ENCODE measurements around the gene NAIP. TPM values are rescaled to one million over a fixed set of nuclear protein-coding genes. Genes with fewer than 3 reads are reported as not detected.
"Not testable (repeated sequence)": the region's sequence is repeated elsewhere in the genome, so short reads cannot be mapped to it uniquely, and the experiment has no call there.

Gene NAIP
- total RNA-seq (2013; cell fraction: nucleolus; rRNA removed): 40.2 and 49.6 TPM in 2 replicates
- total RNA-seq (2014; rRNA removed): 2.7 and 3.3 TPM in 2 replicates
- 4.8 and 5.3 TPM in 2 replicates for total RNA-seq (2014; rRNA removed; fragmentation: Illumina TruSeq; extraction: Trizol)
- total RNA-seq (2021): 3.0 and 3.5 TPM in 2 replicates
- polyA plus RNA-seq (2011; ENCODE audit: low read depth): 3.9 TPM
- polyA plus RNA-seq (2011; rRNA removed): 6.4 and 11.0 TPM in 2 replicates
- 1.5 TPM in 2 replicates for polyA plus RNA-seq (2011; cell fraction: cytosol; rRNA removed)
- polyA plus RNA-seq (2011; cell fraction: nucleus; rRNA removed): 12.5 and 15.7 TPM in 2 replicates
- polyA plus RNA-seq (2012): 4.1 and 7.2 TPM in 2 replicates
- 4.3 and 5.7 TPM in 2 replicates for polyA plus RNA-seq (2014; fragmentation: Illumina TruSeq; extraction: Trizol)
- 1 to 10 TPM; 1.8 to 1.9 TPM for polyA plus RNA-seq (2014; fragmentation: Nextera tagmentation; extraction: Ambion mirVana)
- polyA plus RNA-seq (2014; rRNA removed): 2.6 and 2.8 TPM in 2 replicates
- 1 to 10 TPM; 4.2 to 4.7 TPM for polyA plus RNA-seq (2016; fragmentation: Nextera tagmentation; extraction: Ambion mirVana)
- 5.1 and 6.5 TPM in 2 replicates for polyA minus RNA-seq (2011; rRNA and poly(A)+ RNA removed)
- polyA minus RNA-seq (2011; cell fraction: cytosol; rRNA and poly(A)+ RNA removed): 0.80 and 1.0 TPM in 2 replicates
- polyA minus RNA-seq (2011; cell fraction: nucleus; rRNA and poly(A)+ RNA removed): 6.2 and 10.2 TPM in 2 replicates
- Bru-seq, nascent RNA: percentile 28 among the genes with signal in this experiment
- BruChase-seq, experiment 1, labeled RNA remaining after a 6-hour chase: percentile 36 among the genes with signal in this experiment
- BruChase-seq, experiment 2, labeled RNA remaining after a 2-hour chase: percentile 36 among the genes with signal in this experiment
- long read RNA-seq, experiment 1: 0 reads
- long read RNA-seq, experiment 2, full-length matches to known transcripts: 3 of 8 reads
- long read RNA-seq, experiment 2, partial matches to known transcripts: 1 of 8 reads
- long read RNA-seq, experiment 2, other reads (novel, unspliced or antisense): 4 of 8 reads

DNA sequence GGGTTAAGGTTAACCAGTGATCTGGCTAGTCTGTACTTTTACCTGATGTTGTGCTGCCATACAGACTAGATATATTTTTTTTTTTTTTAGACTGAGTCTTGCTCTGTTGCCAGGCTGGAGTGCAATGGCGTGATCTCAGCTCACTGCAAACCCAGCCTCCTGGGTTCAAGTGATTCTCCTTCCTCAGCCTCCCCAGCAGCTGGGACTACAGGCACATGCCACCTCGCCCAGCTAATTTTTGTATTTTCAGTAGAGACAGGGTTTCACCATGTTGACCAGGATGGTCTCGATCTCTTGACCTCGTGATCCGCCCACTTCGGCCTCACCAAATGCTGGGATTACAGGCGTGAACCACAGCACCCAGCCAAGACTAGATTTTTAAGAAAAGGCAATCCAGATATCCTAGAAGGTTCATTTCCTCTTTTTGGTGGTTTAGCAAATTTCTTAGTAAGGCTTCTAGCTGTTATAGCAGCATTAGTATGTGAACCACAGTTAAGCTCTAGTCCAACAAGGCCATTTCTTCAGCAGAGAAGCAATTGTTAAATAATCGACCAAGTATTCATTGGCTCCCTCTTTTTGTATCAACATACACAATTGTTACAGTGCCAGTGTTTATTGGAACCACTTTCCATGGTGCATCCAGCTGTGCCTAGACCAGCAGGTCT, at the start of gene NAIP:
Gene NAIP, minus strand, starts transcription at position 51 of the 665 bp plus-strand sequence. CDS start 12,424 bp downstream, outside the sequence.
- CTCF ChIA-PET; H2AFZ ChIP-seq (ENCODE audit: control insufficient read depth, low read depth, low read length); H4K20me1 ChIP-seq (ENCODE audit: control insufficient read depth, insufficient read depth); FAIRE-seq; H3K9me3 ChIP-seq (replicated peaks; ENCODE audit: control insufficient read depth, insufficient read depth, low read length); H3K9ac ChIP-seq (ENCODE audit: control insufficient read depth, insufficient read depth, low read length); RAD21 ChIA-PET (ENCODE audit: unreplicated experiment); POLR2A ChIA-PET; DNase-seq (ENCODE audit: low read depth, low spot score); H3K27me3 ChIP-seq (replicated peaks in 1 of 2; ENCODE audit: control insufficient read depth in 2 of 2, insufficient read depth in 2 of 2, low read length in 1 of 2); in situ Hi-C loops (cut with MboI); H3K36me3 ChIP-seq (ENCODE audit: control insufficient read depth in 2 of 2, insufficient read depth in 2 of 2, low read length in 1 of 2); H3K4me3 ChIP-seq; SMC1A ChIA-PET (ENCODE audit: uncharacterized antibody, unreplicated experiment); H3K79me2 ChIP-seq (ENCODE audit: control insufficient read depth, insufficient read depth, low read length); H3K4me1 ChIP-seq (ENCODE audit: control insufficient read depth, insufficient read depth, low read length); BruUV-seq (replicated peaks); H3K4me2 ChIP-seq (ENCODE audit: control insufficient read depth, insufficient read depth); intact Hi-C loops (cut with micrococcal nuclease; ENCODE audit: unreplicated experiment); H3K27ac ChIP-seq (ENCODE audit: control insufficient read depth, insufficient read depth): not testable (repeated sequence)
- ATAC-seq: peak; percentile 60
- WGBS (ENCODE audit: insufficient coverage, insufficient replicate concordance, low lambda C conversion rate, missing lambda C conversion rate): no CpG with 5 or more reads among the region's 8 CpGs

DNA sequence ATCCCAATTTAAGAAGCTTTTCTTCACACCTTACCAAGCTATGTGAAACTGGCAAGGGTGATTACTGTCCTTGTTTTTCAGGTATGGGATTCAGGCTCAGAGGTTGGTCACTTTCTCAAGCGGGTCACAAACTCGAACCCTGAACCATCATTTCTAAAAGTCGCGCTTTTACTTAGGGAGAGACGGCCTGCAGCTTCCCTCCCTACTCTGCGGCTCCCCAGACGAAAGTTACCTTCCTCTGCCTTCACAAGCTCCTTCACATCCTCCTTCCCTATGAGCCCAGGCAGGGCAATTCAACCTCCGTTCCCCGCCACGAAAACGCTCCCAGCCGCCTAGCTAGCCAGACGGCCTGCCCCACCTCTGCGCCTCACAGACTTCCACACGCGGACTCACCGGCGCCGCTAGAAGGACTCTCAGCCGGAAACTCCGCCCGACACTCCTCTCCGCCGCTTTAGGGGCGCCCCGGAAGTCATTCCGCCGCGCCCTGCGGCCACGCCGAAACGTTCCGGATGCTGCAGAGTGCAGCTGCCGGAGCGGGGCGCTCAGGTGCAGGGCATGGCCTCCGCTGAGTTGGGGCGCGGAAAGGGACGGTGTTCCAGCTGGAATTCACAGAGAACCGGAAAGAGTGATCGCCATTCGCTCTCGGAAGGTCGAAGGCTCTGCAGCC, 42.3 kb upstream of the NAIP start, which contains the start of gene GTF2H2:
Gene GTF2H2, minus strand, starts transcription at position 415 of the 667 bp plus-strand sequence. CDS start 4,913 bp downstream, outside the sequence.
- H3K4me1 ChIP-seq (ENCODE audit: control insufficient read depth, insufficient read depth, low read length); DNase-seq (ENCODE audit: low read depth, low spot score); H2AFZ ChIP-seq (ENCODE audit: control insufficient read depth, low read depth, low read length); in situ Hi-C loops (cut with MboI); H3K27ac ChIP-seq (ENCODE audit: control insufficient read depth, insufficient read depth); H3K4me2 ChIP-seq (ENCODE audit: control insufficient read depth, insufficient read depth); FAIRE-seq; RAD21 ChIA-PET (ENCODE audit: unreplicated experiment); H3K9me3 ChIP-seq (replicated peaks; ENCODE audit: control insufficient read depth, insufficient read depth, low read length); intact Hi-C loops (cut with micrococcal nuclease; ENCODE audit: unreplicated experiment); BruUV-seq (replicated peaks); H3K4me3 ChIP-seq; H3K79me2 ChIP-seq (ENCODE audit: control insufficient read depth, insufficient read depth, low read length); SMC1A ChIA-PET (ENCODE audit: uncharacterized antibody, unreplicated experiment); H3K9ac ChIP-seq (ENCODE audit: control insufficient read depth, insufficient read depth, low read length); POLR2A ChIA-PET; CTCF ChIA-PET; H3K27me3 ChIP-seq (replicated peaks in 1 of 2; ENCODE audit: control insufficient read depth in 2 of 2, insufficient read depth in 2 of 2, low read length in 1 of 2); H4K20me1 ChIP-seq (ENCODE audit: control insufficient read depth, insufficient read depth); H3K36me3 ChIP-seq (ENCODE audit: control insufficient read depth in 2 of 2, insufficient read depth in 2 of 2, low read length in 1 of 2): not testable (repeated sequence)
- WGBS (ENCODE audit: insufficient coverage, insufficient replicate concordance, low lambda C conversion rate, missing lambda C conversion rate): no CpG with 5 or more reads among the region's 46 CpGs
- ATAC-seq: peak; percentile 99

GRCh38 chr5:71061322-71061721, 36.2 kb upstream of the NAIP start:
- in situ Hi-C loops (cut with MboI); H3K4me2 ChIP-seq (ENCODE audit: control insufficient read depth, insufficient read depth); H3K27ac ChIP-seq (ENCODE audit: control insufficient read depth, insufficient read depth); H3K4me1 ChIP-seq (ENCODE audit: control insufficient read depth, insufficient read depth, low read length); SMC1A ChIA-PET (ENCODE audit: uncharacterized antibody, unreplicated experiment); BruUV-seq (replicated peaks); POLR2A ChIA-PET; intact Hi-C loops (cut with micrococcal nuclease; ENCODE audit: unreplicated experiment); CTCF ChIA-PET; H3K27me3 ChIP-seq (replicated peaks in 1 of 2; ENCODE audit: control insufficient read depth in 2 of 2, insufficient read depth in 2 of 2, low read length in 1 of 2); DNase-seq (ENCODE audit: low read depth, low spot score); H4K20me1 ChIP-seq (ENCODE audit: control insufficient read depth, insufficient read depth); H3K9me3 ChIP-seq (replicated peaks; ENCODE audit: control insufficient read depth, insufficient read depth, low read length); RAD21 ChIA-PET (ENCODE audit: unreplicated experiment); H3K79me2 ChIP-seq (ENCODE audit: control insufficient read depth, insufficient read depth, low read length); ATAC-seq; FAIRE-seq; H3K9ac ChIP-seq (ENCODE audit: control insufficient read depth, insufficient read depth, low read length); H3K36me3 ChIP-seq (ENCODE audit: control insufficient read depth in 2 of 2, insufficient read depth in 2 of 2, low read length in 1 of 2); H3K4me3 ChIP-seq; H2AFZ ChIP-seq (ENCODE audit: control insufficient read depth, low read depth, low read length): not testable (repeated sequence)
- no CpG with 5 or more reads among the region's 1 CpG for WGBS (ENCODE audit: insufficient coverage, insufficient replicate concordance, low lambda C conversion rate, missing lambda C conversion rate)
